ENCODE measurements around the gene RGS11. TPM values are rescaled to one million over a fixed set of nuclear protein-coding genes. Genes with fewer than 3 reads are reported as not detected.

RGS11 gene
- total RNA-seq, 1 experiment from 2014 or later = 2.9 TPM

GRCh38 chr16:293043-293775 lies 17.5 kb upstream of the RGS11 start:
- no peak for TF ChIP-seq CTCF (conservative IDR thresholded peaks at IDR 0.05)
- Histone ChIP-seq H2AK5ac (ENCODE audit: insufficient read length, low read length) (no peak overlapping the region), H4K5ac (ENCODE audit: insufficient read length, low read depth, low read length) (no peak overlapping the region), H2BK20ac (ENCODE audit: low read depth, low read length, poor library complexity, severe bottlenecking) (no peak overlapping the region), H3K56ac (ENCODE audit: insufficient read length, low read depth, low read length) (no peak overlapping the region), H3K27me3 (ENCODE audit: insufficient read depth, low read length) (no peaks in the 10 kb centered on the region), H3K4ac (ENCODE audit: low read depth, low read length) (no peak overlapping the region), H3K23ac (ENCODE audit: insufficient read length, low read depth, low read length) (no peak overlapping the region), H3T11ph (ENCODE audit: low read length) (no peak overlapping the region), H4K20me1 (ENCODE audit: control insufficient read depth, insufficient read depth, insufficient read length) (no peaks in the 10 kb centered on the region), H2BK15ac (ENCODE audit: low read depth, low read length) (no peak overlapping the region), H2BK12ac (ENCODE audit: insufficient read length, low read depth, low read length) (no peak overlapping the region), H3K14ac (ENCODE audit: insufficient read depth, low read length) (no peak overlapping the region), H2BK5ac (ENCODE audit: insufficient read length, low read length) (no peak overlapping the region), H3K23me2 (ENCODE audit: insufficient read length, low read depth, low read length, poor library complexity, severe bottlenecking) (no peaks in the 10 kb centered on the region), H3K4me1 (ENCODE audit: insufficient read depth, low read length) (no peaks in the 10 kb centered on the region), H3K79me2 (ENCODE audit: insufficient read depth, low read length) (no peaks in the 10 kb centered on the region), H2BK120ac (ENCODE audit: low read depth, low read length, poor library complexity, severe bottlenecking) (no peak overlapping the region), H3K27ac (ENCODE audit: insufficient read length, low read depth, low read length) (no peak overlapping the region), H3K4me2 (ENCODE audit: insufficient read depth, insufficient read length, low read length) (no peak overlapping the region), H3K18ac (ENCODE audit: insufficient read length, low read depth, low read length) (no peak overlapping the region), H3K9me3 (ENCODE audit: control insufficient read depth, low read depth, low read length) (no peaks in the 10 kb centered on the region), H3K79me1 (ENCODE audit: insufficient read depth, low read depth, low read length, poor library complexity, severe bottlenecking) (no peaks in the 10 kb centered on the region), H4K91ac (ENCODE audit: insufficient read length, low read depth, low read length) (no peak overlapping the region), H3K9ac (ENCODE audit: extremely low read depth, insufficient read length, low read length) (no peak overlapping the region), H4K8ac (replicated peaks; ENCODE audit: insufficient read length, low read depth, low read length) (no peak overlapping the region), H2AFZ (ENCODE audit: low read length) (no peak overlapping the region)
- H3K9me3 Mint-ChIP-seq = no peaks in the 10 kb centered on the region
- no peaks in the 10 kb centered on the region for H3K4me1 Mint-ChIP-seq
- no peak overlapping the region for H3K4me3 Mint-ChIP-seq
- no CpG with 5 or more reads among the region's 32 CpGs for WGBS (ENCODE audit: extremely low coverage, insufficient read length, low lambda C conversion rate)
- H3K36me3 Mint-ChIP-seq (ENCODE audit: insufficient read depth in 1 of 3, low read depth in 3 of 3) = peaks cover 12 to 36% (median 35%) of the 10 kb centered on the region in 3 experiments; a peak in 6 of 7 replicates
- no peaks in the 10 kb centered on the region for H3K27me3 Mint-ChIP-seq (ENCODE audit: low read depth)
- peak overlapping the region in 1 of 3 experiments; percentile 48; a peak in 1 of 7 replicates for H3K27ac Mint-ChIP-seq
- no peak for DNase-seq
